NT2/D1 (cell line): ENCODE results near the gene PROK2.

ENCODE experiments used
- YY1 ChIP-seq: IDR thresholded peaks from 2 replicates; pipeline ENCODE4 v1.6.1; 2011; ENCODE audit not compliant: insufficient read length, insufficient read depth
- ZNF274 ChIP-seq: IDR thresholded peaks from 2 replicates; pipeline ENCODE4 v1.6.1; 2011; ENCODE audit warnings: mild to moderate bottlenecking, low read depth, low read length

DNA sequence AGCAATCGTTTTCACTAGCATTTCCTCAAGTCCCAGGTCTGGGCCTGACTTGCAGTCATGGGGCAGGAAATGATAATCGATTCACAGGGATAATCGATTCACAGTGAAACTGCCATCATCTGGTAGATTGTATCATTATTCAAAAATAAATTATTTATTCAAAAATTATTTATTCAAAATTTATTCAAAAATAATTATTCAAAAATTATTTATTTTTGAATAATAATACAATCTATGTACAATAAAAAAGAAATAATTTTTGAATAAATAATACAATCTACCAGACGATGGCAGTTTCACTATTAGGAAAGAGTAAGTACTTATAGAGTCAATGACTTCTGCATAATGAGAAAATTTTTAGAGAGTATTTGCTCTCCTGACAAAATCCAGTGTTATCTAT, 28.1 kb upstream of the PROK2 start:
- TF ChIP-seq YY1 (no peak), ZNF274 (no peak)
